Panc1 (cell line): ENCODE data around the gene RELL1. TPM values are rescaled to one million over a fixed set of nuclear protein-coding genes. Genes with fewer than 3 reads are reported as not detected.
"Not testable (repeated sequence)": the region's sequence is repeated elsewhere in the genome, so short reads cannot be mapped to it uniquely, and the experiment has no call there.

Experiments
- ATAC-seq: fragments of 200-7000 bp; cut with Tn5 transposase; 2 replicates; pipeline ENCODE4 v1.9.1; 2020; ENCODE audit warnings: mild to moderate bottlenecking, moderate library complexity
- BruUV-seq: library from RNA; stranded (reverse); fragments of 400-500 nt; replicated peaks from 2 replicates; lab custom pipeline; 2021; lab: Mats Ljungman, UMichigan
- CTCF ChIA-PET: fragments of 300-600 bp; sonication (Branson Sonifier 250); formaldehyde crosslinking; loops from one replicate; lab custom pipeline; 2022; ENCODE audit warnings: antibody characterized with exemption; lab: Charles Lee
- POLR2A ChIA-PET: fragments of 300-600 bp; sonication (Branson Sonifier 250); formaldehyde crosslinking; loops from one replicate; lab custom pipeline; 2022; ENCODE audit warnings: antibody characterized with exemption; lab: Charles Lee
- DNase-seq: peaks from one replicate; pipeline ENCODE4 v3.0.0-alpha.2; 2010; ENCODE audit warnings: low read depth, low spot score
- H3K27ac ChIP-seq: 2 replicates; pipeline ENCODE4 v1.5.1; 2011; ENCODE audit warnings: mild to moderate bottlenecking, low read length, inconsistent platforms
- H3K27me3 ChIP-seq: fragments of 200-500 bp; sonication (Bioruptor generic); 2 replicates; pipeline ENCODE4 v1.6.0; 2014; ENCODE audit warnings: low read length, inconsistent platforms; ENCODE audit not compliant: control insufficient read depth, insufficient read depth
- H3K36me3 ChIP-seq: fragments of 200-500 bp; sonication (Bioruptor generic); 2 replicates; pipeline ENCODE4 v1.5.1; 2014; ENCODE audit warnings: inconsistent platforms, mild to moderate bottlenecking, low read length, moderate library complexity; ENCODE audit not compliant: control insufficient read depth, insufficient read depth
- H3K4me1 ChIP-seq: 2 replicates; pipeline ENCODE4 v1.5.1; 2011; ENCODE audit warnings: inconsistent platforms, mild to moderate bottlenecking, low read length, moderate library complexity; ENCODE audit not compliant: control insufficient read depth, insufficient read depth
- H3K4me3 ChIP-seq, 2 experiments: 2 replicates each; pipeline ENCODE4 v1.5.1; 2011 to 2012; ENCODE audit warnings: low read depth in 2 of 2, low read length in 2 of 2, mild to moderate bottlenecking in 2 of 2, inconsistent platforms in 1 of 2, moderate library complexity in 1 of 2
- H3K9me3 ChIP-seq: fragments of 200-500 bp; sonication (Bioruptor generic); 2 replicates; pipeline ENCODE4 v1.5.1; 2014; ENCODE audit warnings: low read depth, mild to moderate bottlenecking, inconsistent platforms, low read length, moderate library complexity; ENCODE audit not compliant: control insufficient read depth, insufficient read depth
- POLR2AphosphoS5 ChIP-seq: IDR thresholded peaks from 2 replicates; pipeline ENCODE4 v1.6.1; 2012; ENCODE audit warnings: mild to moderate bottlenecking, low read depth, low read length, moderate library complexity
- SIN3A ChIP-seq: IDR thresholded peaks from 2 replicates; pipeline ENCODE4 v1.6.1; 2012; ENCODE audit warnings: low read depth, mild to moderate bottlenecking, low read length, moderate library complexity, borderline replicate concordance; ENCODE audit not compliant: insufficient read depth
- TCF7L2 ChIP-seq: IDR thresholded peaks from 2 replicates; pipeline ENCODE4 v1.6.1; 2011; ENCODE audit warnings: mild to moderate bottlenecking, low read depth, low read length, inconsistent platforms
- in situ Hi-C: cut with HindIII; loops from 2 replicates; pipeline ENCODE4 v1.10.0; 2016; ENCODE audit warnings: low sequenced_read_pairs, low pct_unique_long_range_greater_than_20kb
- intact Hi-C: fragments of 100-400 bp; cut with micrococcal nuclease; formaldehyde crosslinking; loops from one replicate; pipeline ENCODE4 v1.10.0; 2022; ENCODE audit not compliant: unreplicated experiment
- total RNA-seq: library from RNA; stranded (reverse); gene quantifications from one replicate; pipeline ENCODE4 v1.2.1, GENCODE V29; 2021; ENCODE audit not compliant: unreplicated experiment
- TF ChIP-seq, protein P1 (sequence below), 2 experiments: IDR thresholded peaks; 2 replicates each; pipeline ENCODE4 v1.6.1; 2011 to 2012; ENCODE audit warnings: low read depth in 2 of 2, control low read depth in 1 of 2, low read length in 1 of 2, mild to moderate bottlenecking in 1 of 2, moderate library complexity in 1 of 2; ENCODE audit not compliant: insufficient read depth in 1 of 2
- TF ChIP-seq, protein P2 (sequence below): fragments of 450-650 bp; IDR thresholded peaks from 2 replicates; pipeline ENCODE4 v1.5.1; 2017; ENCODE audit warnings: mild to moderate bottlenecking

Gene RELL1
- total RNA-seq, 1 experiment from 2014 or later: 29.1 TPM

DNA sequence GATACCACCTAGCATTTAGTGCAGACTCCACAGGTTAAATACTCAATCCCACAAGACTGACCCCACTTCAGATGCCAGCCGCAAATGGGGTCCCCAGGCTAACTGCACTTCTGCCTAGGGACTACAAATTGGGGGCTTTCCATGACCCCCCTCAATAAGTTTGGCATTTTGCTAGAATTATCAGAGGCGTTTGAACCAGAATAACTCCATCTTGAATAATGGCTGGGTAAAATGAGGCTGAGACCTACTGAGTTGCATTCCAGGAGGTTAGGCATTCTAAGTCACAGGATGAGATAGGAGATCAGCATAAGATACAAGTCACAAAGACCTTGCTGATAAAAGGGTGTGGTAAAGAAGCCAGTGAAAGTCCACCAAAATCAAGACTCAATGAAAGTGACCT, 15.1 kb downstream of the RELL1 start:
- no TSS peak for BruUV-seq
- Histone ChIP-seq H3K27me3 (no peaks in the 10 kb centered on the region), H3K9me3 (no peaks in the 10 kb centered on the region), H3K36me3 (no peaks in the 10 kb centered on the region), H3K4me3 (no peak overlapping the region), H3K27ac (no peak overlapping the region), H3K4me1 (peaks cover 17% of the 10 kb centered on the region)
- intact Hi-C loops (no loop called here), in situ Hi-C loops (no loop called here)
- ATAC-seq (no peak), DNase-seq (no peak)
- POLR2A ChIA-PET: no interaction called here
- CTCF ChIA-PET: no interaction called here
- TF ChIP-seq POLR2AphosphoS5 (no peak), SIN3A (no peak), TCF7L2 (no peak)
- TF ChIP-seq, protein P1, sequence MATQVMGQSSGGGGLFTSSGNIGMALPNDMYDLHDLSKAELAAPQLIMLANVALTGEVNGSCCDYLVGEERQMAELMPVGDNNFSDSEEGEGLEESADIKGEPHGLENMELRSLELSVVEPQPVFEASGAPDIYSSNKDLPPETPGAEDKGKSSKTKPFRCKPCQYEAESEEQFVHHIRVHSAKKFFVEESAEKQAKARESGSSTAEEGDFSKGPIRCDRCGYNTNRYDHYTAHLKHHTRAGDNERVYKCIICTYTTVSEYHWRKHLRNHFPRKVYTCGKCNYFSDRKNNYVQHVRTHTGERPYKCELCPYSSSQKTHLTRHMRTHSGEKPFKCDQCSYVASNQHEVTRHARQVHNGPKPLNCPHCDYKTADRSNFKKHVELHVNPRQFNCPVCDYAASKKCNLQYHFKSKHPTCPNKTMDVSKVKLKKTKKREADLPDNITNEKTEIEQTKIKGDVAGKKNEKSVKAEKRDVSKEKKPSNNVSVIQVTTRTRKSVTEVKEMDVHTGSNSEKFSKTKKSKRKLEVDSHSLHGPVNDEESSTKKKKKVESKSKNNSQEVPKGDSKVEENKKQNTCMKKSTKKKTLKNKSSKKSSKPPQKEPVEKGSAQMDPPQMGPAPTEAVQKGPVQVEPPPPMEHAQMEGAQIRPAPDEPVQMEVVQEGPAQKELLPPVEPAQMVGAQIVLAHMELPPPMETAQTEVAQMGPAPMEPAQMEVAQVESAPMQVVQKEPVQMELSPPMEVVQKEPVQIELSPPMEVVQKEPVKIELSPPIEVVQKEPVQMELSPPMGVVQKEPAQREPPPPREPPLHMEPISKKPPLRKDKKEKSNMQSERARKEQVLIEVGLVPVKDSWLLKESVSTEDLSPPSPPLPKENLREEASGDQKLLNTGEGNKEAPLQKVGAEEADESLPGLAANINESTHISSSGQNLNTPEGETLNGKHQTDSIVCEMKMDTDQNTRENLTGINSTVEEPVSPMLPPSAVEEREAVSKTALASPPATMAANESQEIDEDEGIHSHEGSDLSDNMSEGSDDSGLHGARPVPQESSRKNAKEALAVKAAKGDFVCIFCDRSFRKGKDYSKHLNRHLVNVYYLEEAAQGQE (IDR thresholded peaks at IDR 0.05; ENCODE audit: insufficient read depth in 1 of 2, low read depth in 2 of 2, low read length in 1 of 2): no peak
- TF ChIP-seq, protein P2, sequence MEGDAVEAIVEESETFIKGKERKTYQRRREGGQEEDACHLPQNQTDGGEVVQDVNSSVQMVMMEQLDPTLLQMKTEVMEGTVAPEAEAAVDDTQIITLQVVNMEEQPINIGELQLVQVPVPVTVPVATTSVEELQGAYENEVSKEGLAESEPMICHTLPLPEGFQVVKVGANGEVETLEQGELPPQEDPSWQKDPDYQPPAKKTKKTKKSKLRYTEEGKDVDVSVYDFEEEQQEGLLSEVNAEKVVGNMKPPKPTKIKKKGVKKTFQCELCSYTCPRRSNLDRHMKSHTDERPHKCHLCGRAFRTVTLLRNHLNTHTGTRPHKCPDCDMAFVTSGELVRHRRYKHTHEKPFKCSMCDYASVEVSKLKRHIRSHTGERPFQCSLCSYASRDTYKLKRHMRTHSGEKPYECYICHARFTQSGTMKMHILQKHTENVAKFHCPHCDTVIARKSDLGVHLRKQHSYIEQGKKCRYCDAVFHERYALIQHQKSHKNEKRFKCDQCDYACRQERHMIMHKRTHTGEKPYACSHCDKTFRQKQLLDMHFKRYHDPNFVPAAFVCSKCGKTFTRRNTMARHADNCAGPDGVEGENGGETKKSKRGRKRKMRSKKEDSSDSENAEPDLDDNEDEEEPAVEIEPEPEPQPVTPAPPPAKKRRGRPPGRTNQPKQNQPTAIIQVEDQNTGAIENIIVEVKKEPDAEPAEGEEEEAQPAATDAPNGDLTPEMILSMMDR: no peak

DNA sequence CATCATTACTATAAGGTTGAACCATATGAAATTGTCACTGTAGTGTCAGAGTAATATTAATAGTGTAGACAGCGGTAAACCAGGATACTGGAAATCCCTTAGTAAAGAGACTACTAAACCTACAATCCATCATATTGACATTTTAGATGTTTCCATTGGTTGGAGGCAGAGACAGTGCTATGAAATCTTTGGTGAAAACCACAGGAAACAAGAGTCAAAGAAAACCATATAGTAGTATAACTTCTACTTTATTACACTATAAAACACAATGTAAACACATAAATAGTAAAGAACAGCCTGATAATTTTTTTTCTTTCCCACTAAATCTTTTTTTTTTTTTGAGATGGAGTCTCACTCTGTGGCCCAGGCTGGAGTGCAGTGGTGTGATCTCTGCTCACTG, 15.9 kb downstream of the RELL1 start:
- peaks cover 25% of the 10 kb centered on the region for H3K4me1 ChIP-seq
- DNase-seq (no peak), ATAC-seq (no peak)
- H3K9me3 ChIP-seq: no peaks in the 10 kb centered on the region
- TF ChIP-seq, protein P1 (IDR thresholded peaks at IDR 0.05; ENCODE audit: insufficient read depth in 1 of 2, low read depth in 2 of 2, low read length in 1 of 2): no peak
- TF ChIP-seq SIN3A: no peak
- TF ChIP-seq POLR2AphosphoS5: no peak
- TF ChIP-seq, protein P2: no peak
- TF ChIP-seq TCF7L2: no peak
- intact Hi-C loops: no loop called here
- in situ Hi-C loops: no loop called here
- no peak overlapping the region for H3K27ac ChIP-seq
- BruUV-seq: no TSS peak
- POLR2A ChIA-PET: no interaction called here
- H3K27me3 ChIP-seq: no peaks in the 10 kb centered on the region
- no peak overlapping the region for H3K4me3 ChIP-seq
- CTCF ChIA-PET: no interaction called here
- no peaks in the 10 kb centered on the region for H3K36me3 ChIP-seq

- CTCF ChIA-PET, H3K4me3 ChIP-seq, POLR2A ChIA-PET, H3K36me3 ChIP-seq, intact Hi-C loops, H3K27me3 ChIP-seq, ATAC-seq, DNase-seq, BruUV-seq, H3K27ac ChIP-seq, in situ Hi-C loops, H3K9me3 ChIP-seq: not testable (repeated sequence)
- H3K4me1 ChIP-seq: peaks cover 36% of the 10 kb centered on the region
Observed at GRCh38 chr4:37669124-37669523, 17.1 kb downstream of the RELL1 start.
